Measurements from ENCODE around the gene ITGA1.

- TF ChIP-seq CTCF (IDR thresholded peaks at IDR 0.05), result no peak
- no peak for TF ChIP-seq POLR2AphosphoS5 (IDR thresholded peaks at IDR 0.05)
- no peak for TF ChIP-seq POLR2A (IDR thresholded peaks at IDR 0.05)
Measured at GRCh38 chr5:52883110-52883509, 95.4 kb downstream of the ITGA1 start.

All from breast epithelium (tissue), 3 donors.